NCI-H460 (cell line): ENCODE data around the gene NRSN2. TPM values are rescaled to one million over a fixed set of nuclear protein-coding genes. Genes with fewer than 3 reads are reported as not detected.
"Not testable (repeated sequence)": the region's sequence is repeated elsewhere in the genome, so short reads cannot be mapped to it uniquely, and the experiment has no call there.

Experiments used
- DNase-seq: peaks from one replicate; pipeline ENCODE4 v3.0.0-alpha.2; 2016; ENCODE audit warnings: low read depth; ENCODE audit errors: extremely low read depth
- total RNA-seq: library from RNA; depleted of rRNA; stranded (reverse); fragments of >200 nt; shearing (Covaris generic); gene quantifications from 2 replicates; pipeline ENCODE4 v1.2.3, GENCODE V29; 2014

NRSN2 gene
- total RNA-seq, 1 experiment from 2014 or later = 16.3 TPM

GRCh38 chr20:371755-372542 is 25.0 kb downstream of the NRSN2 start:
- peak; percentile 99 for DNase-seq

GRCh38 chr20:372543-373082 is 25.7 kb downstream of the NRSN2 start:
- not testable (repeated sequence) for DNase-seq

GRCh38 chr20:373171-373890 is 26.4 kb downstream of the NRSN2 start:
- DNase-seq = peak; percentile 99

- DNase-seq = no peak
Measured at GRCh38 chr20:375265-375889, 28.5 kb downstream of the NRSN2 start.

GRCh38 chr20:376089-376488 is 29.2 kb downstream of the NRSN2 start:
- no peak for DNase-seq

GRCh38 chr20:376750-377149 is 29.8 kb downstream of the NRSN2 start:
- DNase-seq = no peak

- DNase-seq = not testable (repeated sequence)
Measured at GRCh38 chr20:377578-377977, 30.7 kb downstream of the NRSN2 start.

- DNase-seq = no peak
Measured at GRCh38 chr20:378961-379336, 32.0 kb downstream of the NRSN2 start.

- peak; percentile 96 for DNase-seq
Measured at GRCh38 chr20:380763-381580, 34.1 kb downstream of the NRSN2 start.

GRCh38 chr20:381581-382290 is 34.8 kb downstream of the NRSN2 start:
- DNase-seq = peak; percentile 93

GRCh38 chr20:382291-383115 is 35.6 kb downstream of the NRSN2 start:
- peak; percentile 51 for DNase-seq

- DNase-seq = no peak
Measured at GRCh38 chr20:383889-384288, 37.0 kb downstream of the NRSN2 start.

GRCh38 chr20:384723-385122 is 37.8 kb downstream of the NRSN2 start:
- no peak for DNase-seq

GRCh38 chr20:385448-385847 is 38.5 kb downstream of the NRSN2 start:
- no peak for DNase-seq

GRCh38 chr20:386634-387033 is 39.7 kb downstream of the NRSN2 start:
- DNase-seq = not testable (repeated sequence)

GRCh38 chr20:387520-387919 is 40.6 kb downstream of the NRSN2 start:
- no peak for DNase-seq

- no peak for DNase-seq
Measured at GRCh38 chr20:388034-388994, 41.4 kb downstream of the NRSN2 start.

GRCh38 chr20:389220-389619 is 42.3 kb downstream of the NRSN2 start:
- no peak for DNase-seq
